ENCODE data around the gene GSAP.
A peak's percentile ranks its signal among the peaks of the same experiment; 100 is the strongest.

GSAP gene

GRCh38 chr7:77433901-77434300 lies 17.8 kb upstream of the GSAP start:
- no peak for DNase-seq

GRCh38 chr7:77430927-77431326 lies 14.8 kb upstream of the GSAP start:
- no peak for DNase-seq

GRCh38 chr7:77428777-77429231 lies 12.7 kb upstream of the GSAP start:
- no peak for DNase-seq

GRCh38 chr7:77427996-77428603 lies 12.0 kb upstream of the GSAP start:
- DNase-seq, result peak; percentile 20 to 25

- no peak for DNase-seq
Measured at GRCh38 chr7:77426521-77427051, 10.4 kb upstream of the GSAP start.

GRCh38 chr7:77426052-77426404 lies 9.9 kb upstream of the GSAP start:
- no peak for DNase-seq

- DNase-seq, result no peak
Measured at GRCh38 chr7:77425101-77426051, 9.2 kb upstream of the GSAP start.

- no peak for DNase-seq
Measured at GRCh38 chr7:77422500-77422899, 6.4 kb upstream of the GSAP start.

GRCh38 chr7:77420986-77421672 lies 5.0 kb upstream of the GSAP start:
- no peak for DNase-seq

GRCh38 chr7:77420438-77420837 lies 4.3 kb upstream of the GSAP start:
- no peak for DNase-seq

GRCh38 chr7:77419102-77419501 lies 3.0 kb upstream of the GSAP start:
- DNase-seq, result no peak

GRCh38 chr7:77417801-77418200 lies 1.7 kb upstream of the GSAP start:
- DNase-seq, result no peak

GRCh38 chr7:77416621-77417371 lies 647 bp upstream of the GSAP start:
- no peak for DNase-seq

- peak in 1 of 2 experiments; percentile 13 for DNase-seq
Measured at GRCh38 chr7:77415476-77415822, 700 bp downstream of the GSAP start.

- DNase-seq, result no peak
Measured at GRCh38 chr7:77413861-77414424, 2.2 kb downstream of the GSAP start.

- no peak for DNase-seq
Measured at GRCh38 chr7:77413128-77413527, 3.0 kb downstream of the GSAP start.

GRCh38 chr7:77409739-77410547 lies 6.2 kb downstream of the GSAP start:
- no peak for DNase-seq

- DNase-seq, result no peak
Measured at GRCh38 chr7:77409005-77409738, 7.0 kb downstream of the GSAP start.

GRCh38 chr7:77407906-77408305 lies 8.2 kb downstream of the GSAP start:
- no peak for DNase-seq

GRCh38 chr7:77406421-77406820 lies 9.7 kb downstream of the GSAP start:
- no peak for DNase-seq

GRCh38 chr7:77404641-77405040 lies 11.5 kb downstream of the GSAP start:
- DNase-seq, result no peak
